Measurements from ENCODE around the gene GALNT9. TPM values are rescaled to one million over a fixed set of nuclear protein-coding genes. Genes with fewer than 3 reads are reported as not detected.

GALNT9 gene
- total RNA-seq, 1 donor from 2014 or later = 2.1 TPM

- peaks cover 21% of the 10 kb centered on the region for H3K27me3 ChIP-seq (ENCODE audit: insufficient read depth, low read length)
- no peaks in the 10 kb centered on the region for H3K79me2 ChIP-seq (ENCODE audit: insufficient read depth, low read length)
- no peak for TF ChIP-seq EZH2 (IDR thresholded peaks at IDR 0.05; ENCODE audit: insufficient read depth, low read length)
- no peak for TF ChIP-seq CTCF (IDR thresholded peaks at IDR 0.05; ENCODE audit: insufficient read depth, low read depth, low read length)
- no peak overlapping the region for H3K27ac ChIP-seq (ENCODE audit: low read depth, low read length)
- H3K4me2 ChIP-seq (ENCODE audit: low read length) = no peak overlapping the region
- H3K36me3 ChIP-seq (ENCODE audit: insufficient read depth, low read length) = no peaks in the 10 kb centered on the region
- H3K27ac Mint-ChIP-seq (ENCODE audit: unreplicated experiment) = peak overlapping the region; percentile 50
- H3K27me3 Mint-ChIP-seq (ENCODE audit: low read depth, unreplicated experiment) = peaks cover 58% of the 10 kb centered on the region
- no peak for DNase-seq (ENCODE audit: low read depth)
- no peak overlapping the region for H2AFZ ChIP-seq (ENCODE audit: low read depth, low read length)
- peaks cover 2% of the 10 kb centered on the region for H3K4me1 Mint-ChIP-seq (ENCODE audit: low read depth, unreplicated experiment)
- no peak overlapping the region for H3K4me3 Mint-ChIP-seq (ENCODE audit: unreplicated experiment)
- H4K20me1 ChIP-seq (ENCODE audit: insufficient read depth, low read length) = no peaks in the 10 kb centered on the region
- no peak overlapping the region for H3K9ac ChIP-seq (ENCODE audit: low read length)
- no peak for FAIRE-seq
- no peaks in the 10 kb centered on the region for H3K9me3 Mint-ChIP-seq (ENCODE audit: unreplicated experiment)
- H3K4me3 ChIP-seq (ENCODE audit: insufficient read depth, low read depth, low read length) = no peak overlapping the region
- H3K36me3 Mint-ChIP-seq (ENCODE audit: low read depth, unreplicated experiment) = no peaks in the 10 kb centered on the region
- H3K4me1 ChIP-seq (ENCODE audit: insufficient read depth, low read length) = no peaks in the 10 kb centered on the region
- peaks cover 5% of the 10 kb centered on the region for H3K9me3 ChIP-seq (ENCODE audit: insufficient read depth, low read depth, low read length)
Measured at GRCh38 chr12:132179431-132180362, 149.7 kb downstream of the GALNT9 start.

- H3K27me3 Mint-ChIP-seq (ENCODE audit: low read depth, unreplicated experiment) = peaks cover 56% of the 10 kb centered on the region
- Histone ChIP-seq H2AFZ (ENCODE audit: low read depth, low read length) (no peak overlapping the region), H3K4me2 (ENCODE audit: low read length) (no peak overlapping the region)
Measured at GRCh38 chr12:132178801-132179401, 150.5 kb downstream of the GALNT9 start.

More at GRCh38 chr12:132178801-132179401, 150.5 kb downstream of the GALNT9 start:
- no peak overlapping the region for H3K27ac Mint-ChIP-seq (ENCODE audit: unreplicated experiment)
- peaks cover 3% of the 10 kb centered on the region for H3K4me1 Mint-ChIP-seq (ENCODE audit: low read depth, unreplicated experiment)
- peaks cover 19% of the 10 kb centered on the region for H3K27me3 ChIP-seq (ENCODE audit: insufficient read depth, low read length)
- H3K4me1 ChIP-seq (ENCODE audit: insufficient read depth, low read length) = no peaks in the 10 kb centered on the region
- no peak overlapping the region for H3K27ac ChIP-seq (ENCODE audit: low read depth, low read length)
- no peaks in the 10 kb centered on the region for H3K36me3 ChIP-seq (ENCODE audit: insufficient read depth, low read length)
- H3K4me3 ChIP-seq (ENCODE audit: insufficient read depth, low read depth, low read length) = no peak overlapping the region
- H3K9me3 Mint-ChIP-seq (ENCODE audit: unreplicated experiment) = no peaks in the 10 kb centered on the region
- no peak overlapping the region for H3K9ac ChIP-seq (ENCODE audit: low read length)
- no peak overlapping the region for H3K4me3 Mint-ChIP-seq (ENCODE audit: unreplicated experiment)
- H3K9me3 ChIP-seq (ENCODE audit: insufficient read depth, low read depth, low read length) = peaks cover 5% of the 10 kb centered on the region
- no peaks in the 10 kb centered on the region for H3K79me2 ChIP-seq (ENCODE audit: insufficient read depth, low read length)
- no peaks in the 10 kb centered on the region for H4K20me1 ChIP-seq (ENCODE audit: insufficient read depth, low read length)
- DNase-seq (ENCODE audit: low read depth) (no peak), FAIRE-seq (no peak)
- TF ChIP-seq CTCF (IDR thresholded peaks at IDR 0.05; ENCODE audit: insufficient read depth, low read depth, low read length) (no peak), EZH2 (IDR thresholded peaks at IDR 0.05; ENCODE audit: insufficient read depth, low read length) (no peak)
- no peaks in the 10 kb centered on the region for H3K36me3 Mint-ChIP-seq (ENCODE audit: low read depth, unreplicated experiment)

Data from astrocyte (in vitro differentiated cells and primary cell).